SJCRH30 (cell line): ENCODE measurements around the gene ASCL2. TPM values are rescaled to one million over a fixed set of nuclear protein-coding genes. Genes with fewer than 3 reads are reported as not detected.
"Not testable (repeated sequence)": the region's sequence is repeated elsewhere in the genome, so short reads cannot be mapped to it uniquely, and the experiment has no call there.

ENCODE experiments used
- DNase-seq, 2 experiments: peaks; one replicate each; pipeline ENCODE4 v3.0.0-alpha.2; 2015 to 2020
- H3K27ac ChIP-seq: fragments of 250-450 bp; sonication (Bioruptor Pico); 2 replicates; pipeline ENCODE4 v1.5.1; 2020; ENCODE audit warnings: mild to moderate bottlenecking, moderate library complexity
- H3K27me3 ChIP-seq: fragments of 250-450 bp; sonication (Bioruptor Pico); 2 replicates; pipeline ENCODE4 v1.5.1; 2020; ENCODE audit warnings: mild to moderate bottlenecking, moderate library complexity
- H3K36me3 ChIP-seq: fragments of 250-450 bp; sonication (Bioruptor Pico); 2 replicates; pipeline ENCODE4 v1.5.1; 2020; ENCODE audit warnings: mild to moderate bottlenecking, moderate library complexity
- H3K4me1 ChIP-seq: fragments of 250-450 bp; sonication (Bioruptor Pico); 2 replicates; pipeline ENCODE4 v1.5.1; 2020; ENCODE audit warnings: mild to moderate bottlenecking, moderate library complexity
- H3K4me3 ChIP-seq: fragments of 250-450 bp; sonication (Bioruptor Pico); 2 replicates; pipeline ENCODE4 v1.5.1; 2020; ENCODE audit warnings: mild to moderate bottlenecking, moderate library complexity
- H3K9me3 ChIP-seq: fragments of 250-450 bp; sonication (Bioruptor Pico); replicated peaks from 2 replicates; pipeline ENCODE4 v1.5.1; 2020; ENCODE audit warnings: mild to moderate bottlenecking, moderate library complexity
- total RNA-seq: library from RNA; depleted of rRNA; stranded (reverse); fragments of >200 nt; shearing (Covaris generic); gene quantifications from 2 replicates; pipeline ENCODE4 v1.2.3, GENCODE V29; 2014

The ASCL2 gene
- total RNA-seq, 1 experiment from 2014 or later: not detected

DNA sequence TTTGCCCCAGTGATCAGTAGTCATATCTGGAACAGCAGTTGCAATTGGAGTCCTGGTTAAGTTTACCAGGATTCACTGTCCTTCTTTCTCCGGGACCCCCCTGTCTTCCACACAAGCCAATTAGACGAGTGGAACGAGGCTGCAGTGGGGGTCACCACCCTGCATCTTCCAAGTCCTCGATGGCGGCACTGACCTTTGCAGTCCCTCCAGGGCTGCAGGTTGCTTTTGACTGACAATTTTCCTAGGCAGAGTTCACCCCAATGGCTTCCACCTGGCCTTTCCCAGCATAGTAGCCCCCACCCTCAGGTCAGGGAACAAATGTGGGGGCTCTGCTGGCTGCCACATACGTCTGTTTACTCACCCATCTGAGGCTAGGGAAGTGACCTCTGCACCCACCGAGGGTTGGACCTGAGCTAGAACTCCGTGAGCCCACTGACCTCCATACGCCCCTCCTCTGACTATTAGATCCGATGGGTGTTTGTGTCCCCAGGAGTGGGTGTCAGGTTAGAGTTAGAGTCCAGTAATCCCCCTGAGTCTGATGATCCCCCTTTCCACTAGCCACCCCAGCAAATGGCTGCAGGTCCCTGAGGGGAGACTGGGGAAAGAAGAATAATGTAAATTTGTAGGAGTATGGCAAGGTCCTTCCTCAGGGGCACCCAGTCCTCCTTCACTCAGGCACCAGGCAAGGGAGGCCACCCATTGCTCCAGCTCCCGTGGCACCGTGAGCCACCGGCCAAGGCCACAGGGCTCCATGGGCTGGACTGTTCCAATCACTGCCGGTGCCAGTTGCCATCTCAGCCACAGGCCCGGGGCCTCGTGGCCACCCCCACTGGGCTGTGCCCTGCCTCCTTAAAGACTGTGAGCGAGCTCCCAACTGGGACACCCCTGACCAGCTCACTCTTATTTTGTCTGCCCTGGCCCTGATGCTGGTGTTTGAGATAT, 25.9 kb upstream of the ASCL2 start:
- H3K4me3 ChIP-seq: no peak overlapping the region
- 0 out of 2 replicates have a peak, but pooled peaks cover 3% of the 10 kb centered on the region for H3K27me3 ChIP-seq
- no peak for DNase-seq
- no peak overlapping the region for H3K27ac ChIP-seq
- H3K9me3 ChIP-seq: no peaks in the 10 kb centered on the region
- peaks cover 4% of the 10 kb centered on the region; the same call in 1 of the 2 replicates for H3K4me1 ChIP-seq
- no peaks in the 10 kb centered on the region for H3K36me3 ChIP-seq

GRCh38 chr11:2294926-2295290, 24.5 kb upstream of the ASCL2 start:
- H3K36me3 ChIP-seq: no peaks in the 10 kb centered on the region
- H3K4me1 ChIP-seq: no peaks in the 10 kb centered on the region
- peak in 1 of 2 experiments; percentile 2 for DNase-seq
- no peak overlapping the region for H3K27ac ChIP-seq
- H3K27me3 ChIP-seq: 0 out of 2 replicates have a peak, but pooled peaks cover 3% of the 10 kb centered on the region
- no peak overlapping the region for H3K4me3 ChIP-seq
- no peaks in the 10 kb centered on the region for H3K9me3 ChIP-seq

DNA sequence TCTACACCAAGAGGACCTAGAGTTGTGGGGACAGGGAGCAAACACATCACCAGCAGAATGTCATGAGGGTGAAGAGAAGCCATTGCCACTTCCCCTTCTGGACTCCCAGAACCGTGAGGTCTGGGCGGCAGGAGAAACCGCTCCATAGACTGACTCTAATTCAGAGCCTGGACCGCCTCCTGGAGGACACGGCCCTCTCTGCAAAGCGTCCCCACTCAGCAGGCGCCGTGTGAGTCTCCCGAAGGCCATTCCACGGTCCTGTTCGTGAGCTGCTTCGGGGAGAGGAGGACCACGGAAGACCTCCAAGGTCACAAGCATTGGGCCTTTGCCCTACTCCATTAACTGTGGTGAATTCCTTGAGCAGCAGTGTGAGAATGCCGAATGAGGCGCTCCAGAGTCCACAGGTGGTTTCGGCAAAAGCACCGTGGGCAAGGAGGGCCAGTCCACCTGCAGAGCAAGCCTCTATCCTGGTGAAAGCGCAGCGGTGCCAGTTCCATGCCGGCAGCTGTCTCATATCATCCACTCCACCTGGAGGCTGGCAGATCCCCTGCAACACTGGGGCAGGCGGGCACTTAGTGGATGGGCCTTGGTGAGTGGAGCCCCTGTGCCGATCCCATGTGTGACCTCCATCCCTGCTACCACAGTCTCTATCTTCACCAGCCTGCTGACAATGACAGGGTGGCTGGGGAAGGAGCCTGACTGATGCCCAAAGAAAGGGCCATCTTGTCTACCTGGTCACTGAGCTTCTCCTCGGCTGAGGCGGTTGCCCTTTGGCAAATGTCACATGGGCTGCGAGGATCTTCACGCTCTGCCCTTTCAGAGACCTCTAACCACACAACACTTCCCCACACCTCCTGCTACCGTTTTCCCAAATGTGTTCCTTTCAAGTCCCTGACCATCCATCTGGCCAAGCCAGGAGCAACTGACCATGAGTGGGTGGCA, 23.9 kb upstream of the ASCL2 start:
- 0 out of 2 replicates have a peak, but pooled peaks cover 3% of the 10 kb centered on the region for H3K27me3 ChIP-seq
- no peak for DNase-seq
- no peak overlapping the region for H3K27ac ChIP-seq

GRCh38 chr11:2293531-2293971, 23.2 kb upstream of the ASCL2 start:
- no peaks in the 10 kb centered on the region for H3K4me1 ChIP-seq
- DNase-seq: no peak
- no peaks in the 10 kb centered on the region for H3K36me3 ChIP-seq
- no peak overlapping the region for H3K27ac ChIP-seq
- H3K4me3 ChIP-seq: no peak overlapping the region
- H3K9me3 ChIP-seq: no peaks in the 10 kb centered on the region
- H3K27me3 ChIP-seq: 0 out of 2 replicates have a peak, but pooled peaks cover 3% of the 10 kb centered on the region

More for the DNA sequence above, 23.9 kb upstream of the ASCL2 start:
- no peaks in the 10 kb centered on the region for H3K36me3 ChIP-seq
- H3K9me3 ChIP-seq: no peaks in the 10 kb centered on the region
- no peak overlapping the region for H3K4me3 ChIP-seq
- H3K4me1 ChIP-seq: no peaks in the 10 kb centered on the region

- Histone ChIP-seq H3K27ac (no peak overlapping the region), H3K4me1 (no peaks in the 10 kb centered on the region), H3K36me3 (no peaks in the 10 kb centered on the region), H3K27me3 (no peaks in the 10 kb centered on the region; the same call in 1 of the 2 replicates), H3K9me3 (no peaks in the 10 kb centered on the region), H3K4me3 (no peak overlapping the region)
- DNase-seq: no peak
Observed at GRCh38 chr11:2290351-2290841, 20.0 kb upstream of the ASCL2 start.

GRCh38 chr11:2289859-2290258, 19.5 kb upstream of the ASCL2 start:
- H3K27ac ChIP-seq: no peak overlapping the region
- H3K9me3 ChIP-seq: no peaks in the 10 kb centered on the region
- no peaks in the 10 kb centered on the region for H3K36me3 ChIP-seq
- no peak for DNase-seq
- H3K27me3 ChIP-seq: no peaks in the 10 kb centered on the region; the same call in 1 of the 2 replicates
- H3K4me3 ChIP-seq: no peak overlapping the region
- H3K4me1 ChIP-seq: no peaks in the 10 kb centered on the region

DNA sequence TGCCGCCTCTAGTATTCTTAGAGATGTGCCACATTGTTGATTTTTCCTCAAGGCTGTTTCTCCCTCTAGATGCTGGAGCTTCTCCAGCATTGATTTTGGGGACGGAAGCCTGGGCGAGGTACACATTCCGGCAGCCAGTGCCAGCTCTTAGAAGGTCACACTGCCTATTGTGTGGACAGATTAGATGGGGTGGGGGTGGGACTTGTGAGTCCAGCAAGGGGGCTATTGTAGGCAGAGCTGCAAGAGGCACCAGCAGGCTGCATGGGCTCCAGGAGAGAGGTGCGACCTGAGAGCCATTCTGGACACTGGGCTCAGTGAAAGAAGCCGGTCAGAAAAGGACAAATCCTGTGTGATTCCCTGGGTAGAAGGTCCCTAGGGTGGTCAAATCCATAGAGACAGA, 19.0 kb upstream of the ASCL2 start:
- H3K27ac ChIP-seq: no peak overlapping the region
- no peak for DNase-seq
- no peak overlapping the region for H3K4me3 ChIP-seq
- no peaks in the 10 kb centered on the region; the same call in 1 of the 2 replicates for H3K27me3 ChIP-seq
- H3K36me3 ChIP-seq: no peaks in the 10 kb centered on the region
- H3K4me1 ChIP-seq: no peaks in the 10 kb centered on the region
- no peaks in the 10 kb centered on the region for H3K9me3 ChIP-seq

DNA sequence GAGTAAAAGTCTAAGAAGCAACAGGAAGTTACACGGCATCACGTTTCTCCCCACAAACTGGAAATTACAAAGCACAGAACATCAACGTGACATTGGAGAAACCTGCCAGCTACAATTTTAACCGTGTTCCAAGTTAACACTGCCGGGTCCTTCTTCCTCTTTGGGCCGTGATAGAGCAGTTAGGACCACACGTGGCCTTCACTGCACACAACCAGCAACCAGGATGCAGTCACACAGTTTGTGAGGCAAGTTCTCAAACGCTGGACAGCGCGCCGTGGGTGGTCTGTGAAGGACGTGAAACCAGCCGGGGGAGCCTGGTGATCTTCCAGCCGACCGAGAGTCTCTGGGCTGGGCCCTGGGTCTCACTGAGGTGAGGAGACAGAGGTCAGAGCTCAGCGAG, 16.7 kb upstream of the ASCL2 start:
- DNase-seq: no peak
- H3K27ac ChIP-seq: no peak overlapping the region

GRCh38 chr11:2286350-2286749, 16.0 kb upstream of the ASCL2 start:
- H3K4me1 ChIP-seq, H3K36me3 ChIP-seq, H3K4me3 ChIP-seq, H3K9me3 ChIP-seq, H3K27me3 ChIP-seq, H3K27ac ChIP-seq, DNase-seq: not testable (repeated sequence)

More for the DNA sequence above, 16.7 kb upstream of the ASCL2 start:
- Histone ChIP-seq H3K9me3 (peaks cover 3% of the 10 kb centered on the region; the same call in 1 of the 2 replicates), H3K4me3 (no peak overlapping the region), H3K4me1 (no peaks in the 10 kb centered on the region), H3K36me3 (no peaks in the 10 kb centered on the region), H3K27me3 (no peaks in the 10 kb centered on the region; the same call in 1 of the 2 replicates)

- DNase-seq: no peak
- Histone ChIP-seq H3K36me3 (no peaks in the 10 kb centered on the region), H3K27me3 (peaks cover 6% of the 10 kb centered on the region; the same call in 1 of the 2 replicates), H3K4me3 (no peak overlapping the region), H3K27ac (no peak overlapping the region), H3K4me1 (no peaks in the 10 kb centered on the region), H3K9me3 (peaks cover 7% of the 10 kb centered on the region)
Observed at GRCh38 chr11:2280208-2280607, 9.8 kb upstream of the ASCL2 start.

DNA sequence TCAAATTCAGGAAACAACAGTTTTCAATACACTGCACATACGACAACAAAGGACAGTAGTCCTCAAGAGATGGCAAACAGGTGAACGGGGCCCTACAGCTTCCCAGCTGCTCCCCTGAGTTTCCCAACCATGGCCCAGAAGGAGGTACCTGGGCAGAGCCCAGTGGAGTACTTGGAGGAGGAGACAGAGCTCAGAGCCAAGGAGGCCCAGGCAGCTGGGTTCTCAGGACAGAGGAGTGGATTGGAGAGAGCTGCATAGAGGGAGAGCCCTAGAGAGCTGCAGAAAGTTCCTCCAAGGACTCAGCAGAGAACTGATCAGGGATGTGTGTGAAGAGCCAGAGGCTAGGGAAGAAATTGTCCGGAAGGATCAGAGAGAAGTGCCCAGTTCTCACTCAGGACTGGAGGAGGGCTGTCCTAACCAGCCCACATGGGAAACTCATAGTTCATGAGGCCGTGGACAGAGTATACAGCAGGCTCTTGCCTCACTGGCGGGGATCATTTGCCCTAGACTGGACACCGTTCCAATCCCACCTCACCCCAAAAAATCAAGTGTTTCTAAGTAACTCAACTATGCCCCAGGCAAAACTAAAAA, 7.6 kb upstream of the ASCL2 start:
- Histone ChIP-seq H3K27me3 (peaks cover 6% of the 10 kb centered on the region; the same call in 1 of the 2 replicates), H3K27ac (no peak overlapping the region), H3K4me3 (no peak overlapping the region), H3K9me3 (peaks cover 4% of the 10 kb centered on the region), H3K36me3 (no peaks in the 10 kb centered on the region), H3K4me1 (no peaks in the 10 kb centered on the region)
- no peak for DNase-seq

DNA sequence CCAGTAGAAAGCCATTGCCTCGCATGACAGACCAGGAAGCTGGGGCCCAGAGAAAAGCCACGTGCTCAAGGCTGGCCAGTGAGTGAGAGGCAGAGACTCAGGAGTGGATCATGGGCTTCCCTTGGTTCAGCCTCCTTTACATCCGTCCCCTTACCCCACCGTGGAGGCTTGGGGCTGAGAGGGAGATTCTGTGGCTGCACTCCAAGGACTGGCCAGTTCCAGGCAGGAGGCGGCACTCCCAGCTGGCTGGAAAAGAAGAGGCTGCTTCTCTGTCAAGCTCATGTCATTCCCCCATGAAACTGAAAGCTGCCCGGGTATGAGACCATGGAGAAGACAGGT, 6.6 kb upstream of the ASCL2 start:
- DNase-seq: no peak
- no peak overlapping the region for H3K27ac ChIP-seq

GRCh38 chr11:2276280-2277007, 6.1 kb upstream of the ASCL2 start:
- Histone ChIP-seq H3K36me3 (no peaks in the 10 kb centered on the region), H3K4me3 (no peak overlapping the region), H3K9me3 (peaks cover 4% of the 10 kb centered on the region; the same call in 1 of the 2 replicates), H3K27ac (no peak overlapping the region), H3K4me1 (no peaks in the 10 kb centered on the region), H3K27me3 (peaks cover 6% of the 10 kb centered on the region; the same call in 1 of the 2 replicates)
- no peak for DNase-seq

More for the DNA sequence above, 6.6 kb upstream of the ASCL2 start:
- Histone ChIP-seq H3K4me3 (no peak overlapping the region), H3K27me3 (peaks cover 6% of the 10 kb centered on the region; the same call in 1 of the 2 replicates), H3K9me3 (peaks cover 4% of the 10 kb centered on the region; the same call in 1 of the 2 replicates), H3K4me1 (no peaks in the 10 kb centered on the region), H3K36me3 (no peaks in the 10 kb centered on the region)
